GM12875 (cell line): ENCODE results near the gene AKAP17A.
"Not testable (repeated sequence)": the region's sequence is repeated elsewhere in the genome, so short reads cannot be mapped to it uniquely, and the experiment has no call there.

Experiments
- H3K4me3 ChIP-seq: one replicate; pipeline ENCODE4 v1.5.1; 2011; ENCODE audit warnings: low read depth, low read length, control low read depth
- TF ChIP-seq, protein P1 (sequence below): IDR thresholded peaks from 2 replicates; pipeline ENCODE4 v1.5.1; 2011; ENCODE audit warnings: low read depth, mild to moderate bottlenecking, control low read depth, inconsistent platforms, low read length, moderate library complexity, borderline replicate concordance; ENCODE audit not compliant: insufficient read depth

The AKAP17A gene

DNA sequence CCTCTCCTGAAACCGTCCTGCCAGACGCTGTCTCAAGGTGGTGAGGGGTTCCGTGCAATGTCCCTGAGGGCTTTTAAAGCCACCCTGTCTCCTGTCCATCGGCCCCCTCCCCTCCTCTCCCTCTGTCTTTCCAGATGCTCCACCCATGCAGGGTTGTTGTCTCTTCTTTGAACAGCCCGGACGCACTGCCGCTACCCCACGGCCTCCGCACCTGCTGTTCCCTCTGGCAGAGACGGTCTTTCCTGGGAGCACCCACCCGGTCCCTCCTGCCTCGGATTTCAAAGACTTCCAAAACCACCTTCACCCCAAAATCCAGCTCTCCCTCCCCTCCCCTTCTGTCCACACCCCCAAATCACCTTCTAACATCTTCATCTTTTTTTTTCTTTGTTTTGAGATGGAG is 19.3 kb downstream of the AKAP17A start:
- no peak overlapping the region for H3K4me3 ChIP-seq
- TF ChIP-seq, protein P1, sequence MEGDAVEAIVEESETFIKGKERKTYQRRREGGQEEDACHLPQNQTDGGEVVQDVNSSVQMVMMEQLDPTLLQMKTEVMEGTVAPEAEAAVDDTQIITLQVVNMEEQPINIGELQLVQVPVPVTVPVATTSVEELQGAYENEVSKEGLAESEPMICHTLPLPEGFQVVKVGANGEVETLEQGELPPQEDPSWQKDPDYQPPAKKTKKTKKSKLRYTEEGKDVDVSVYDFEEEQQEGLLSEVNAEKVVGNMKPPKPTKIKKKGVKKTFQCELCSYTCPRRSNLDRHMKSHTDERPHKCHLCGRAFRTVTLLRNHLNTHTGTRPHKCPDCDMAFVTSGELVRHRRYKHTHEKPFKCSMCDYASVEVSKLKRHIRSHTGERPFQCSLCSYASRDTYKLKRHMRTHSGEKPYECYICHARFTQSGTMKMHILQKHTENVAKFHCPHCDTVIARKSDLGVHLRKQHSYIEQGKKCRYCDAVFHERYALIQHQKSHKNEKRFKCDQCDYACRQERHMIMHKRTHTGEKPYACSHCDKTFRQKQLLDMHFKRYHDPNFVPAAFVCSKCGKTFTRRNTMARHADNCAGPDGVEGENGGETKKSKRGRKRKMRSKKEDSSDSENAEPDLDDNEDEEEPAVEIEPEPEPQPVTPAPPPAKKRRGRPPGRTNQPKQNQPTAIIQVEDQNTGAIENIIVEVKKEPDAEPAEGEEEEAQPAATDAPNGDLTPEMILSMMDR: no peak

DNA sequence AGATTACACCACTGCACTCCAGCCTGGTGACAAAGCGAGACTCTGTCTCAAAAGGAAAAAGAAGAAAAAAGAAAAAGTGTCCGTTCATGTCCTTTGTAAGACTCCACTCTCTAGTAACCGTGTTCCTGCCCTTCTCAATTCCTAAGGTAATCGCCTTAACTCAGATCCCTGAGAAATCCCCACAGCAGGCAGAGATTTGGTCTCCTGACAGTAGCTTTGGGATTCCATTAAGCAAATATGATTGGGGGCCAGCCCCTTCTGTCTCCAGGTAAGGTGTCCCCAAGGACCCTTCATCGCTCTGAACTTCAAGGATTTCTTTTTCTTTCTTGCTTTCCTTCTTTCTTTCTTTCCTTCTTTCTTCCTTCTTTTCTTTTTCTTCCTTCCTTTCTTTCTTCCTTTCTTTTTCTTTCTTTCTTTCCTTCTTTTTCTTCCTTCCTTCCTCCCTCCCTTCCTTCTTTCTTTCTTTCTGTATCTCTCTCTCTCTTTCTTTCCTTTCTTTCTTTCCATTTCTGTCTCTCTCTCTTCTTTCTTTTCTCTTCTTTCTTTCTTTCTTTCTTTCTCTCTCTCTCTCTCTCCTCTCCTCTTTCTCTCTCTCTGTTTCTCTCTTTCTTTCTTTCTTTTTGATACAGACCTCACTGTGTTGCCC is 21.4 kb downstream of the AKAP17A start:
- TF ChIP-seq, protein P1: no peak
- H3K4me3 ChIP-seq: no peak overlapping the region

DNA sequence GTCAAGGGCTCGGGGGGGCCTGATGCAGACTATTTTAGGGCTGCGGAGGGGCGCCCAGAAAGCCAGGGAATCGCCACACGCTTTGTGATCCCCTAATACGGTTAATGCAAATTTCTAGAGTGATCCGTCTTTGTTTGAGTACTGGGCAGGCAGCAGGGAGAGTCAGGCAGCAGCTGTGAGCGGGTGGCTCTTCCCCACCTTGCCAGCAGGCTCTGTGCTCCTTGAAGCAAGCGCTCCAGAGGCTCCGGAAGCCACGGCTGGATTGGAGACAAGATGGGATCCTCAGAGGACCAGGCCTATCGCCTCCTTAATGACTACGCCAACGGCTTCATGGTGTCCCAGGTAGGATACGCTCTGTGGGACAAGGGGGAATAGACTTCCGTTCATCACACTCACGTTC is 23.5 kb downstream of the AKAP17A start, which contains the start of gene ASMT:
Gene ASMT, plus strand, starts transcription at position 133 of the 400 bp plus-strand sequence. Its CDS starts 141 bp downstream, at position 274.
- TF ChIP-seq, protein P1: no peak
- no peak within 1 kb of the TSS for H3K4me3 ChIP-seq

DNA sequence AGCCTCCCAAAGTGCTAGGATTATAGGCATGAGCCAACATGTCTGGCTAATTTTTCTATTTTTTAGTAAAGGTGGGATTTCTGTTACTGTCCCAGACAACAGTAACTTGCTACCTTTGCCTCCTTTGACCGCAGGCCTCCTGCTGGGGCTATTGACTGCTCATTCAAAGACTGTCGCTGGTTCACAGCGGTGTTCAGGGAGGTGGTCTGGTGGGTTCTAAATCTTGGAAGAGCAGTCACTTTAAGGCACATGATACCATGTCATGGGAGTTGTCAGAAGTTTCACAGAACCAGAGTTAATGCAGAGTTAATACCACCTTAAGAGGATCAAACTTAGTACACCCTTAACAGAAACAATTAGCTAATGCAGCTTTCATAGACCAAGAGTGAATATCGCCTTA is 27.3 kb downstream of the AKAP17A start:
- no peak overlapping the region for H3K4me3 ChIP-seq
- TF ChIP-seq, protein P1: no peak

DNA sequence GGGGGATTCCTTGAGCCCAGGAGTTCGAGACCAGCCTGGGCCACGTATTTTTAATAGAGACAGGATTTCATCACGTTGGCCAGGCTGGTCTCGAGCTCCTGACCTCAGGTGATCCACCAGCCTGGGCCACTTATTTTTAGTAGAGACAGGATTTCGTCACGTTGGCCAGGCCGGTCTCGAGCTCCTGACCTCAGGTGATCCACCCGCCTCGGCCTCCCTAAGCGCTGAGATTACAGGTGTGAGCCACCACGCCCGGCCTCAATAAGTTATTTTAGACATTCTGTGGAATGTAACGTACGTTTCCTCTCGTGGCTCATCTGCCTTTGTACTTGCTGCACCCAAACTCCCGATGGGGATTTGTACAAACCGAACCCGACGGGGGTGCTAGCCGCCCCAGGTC is 32.3 kb downstream of the AKAP17A start:
- no peak overlapping the region for H3K4me3 ChIP-seq

DNA sequence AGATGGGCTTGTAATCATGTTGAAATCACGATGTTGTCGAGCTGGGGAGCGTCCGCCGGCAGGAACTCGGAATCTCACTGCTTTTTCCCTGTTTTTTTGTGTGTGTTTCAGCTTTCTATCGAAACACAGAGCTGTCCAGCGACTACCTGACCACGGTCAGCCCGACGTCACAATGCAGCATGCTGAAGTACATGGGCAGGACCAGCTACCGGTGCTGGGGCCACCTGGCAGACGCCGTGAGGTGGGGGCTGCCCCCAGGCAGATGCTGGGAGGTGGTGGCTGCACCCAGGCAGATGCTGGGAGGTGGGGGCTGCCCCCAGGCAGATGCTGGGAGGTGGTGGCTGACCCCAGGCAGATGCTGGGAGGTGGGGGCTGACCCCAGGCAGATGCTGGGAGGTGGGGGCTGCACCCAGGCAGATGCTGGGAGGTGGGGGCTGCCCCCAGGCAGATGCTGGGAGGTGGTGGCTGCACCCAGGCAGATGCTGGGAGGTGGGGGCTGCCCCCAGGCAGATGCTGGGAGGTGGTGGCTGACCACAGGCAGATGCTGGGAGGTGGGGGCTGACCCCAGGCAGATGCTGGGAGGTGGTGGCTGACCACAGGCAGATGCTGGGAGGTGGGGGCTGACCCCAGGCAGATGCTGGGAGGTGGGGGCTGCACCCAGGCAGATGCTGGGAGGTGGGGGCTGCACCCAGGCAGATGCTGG is 32.9 kb downstream of the AKAP17A start:
- not testable (repeated sequence) for H3K4me3 ChIP-seq

More for the DNA sequence above, 32.3 kb downstream of the AKAP17A start:
- TF ChIP-seq, protein P1: no peak

DNA sequence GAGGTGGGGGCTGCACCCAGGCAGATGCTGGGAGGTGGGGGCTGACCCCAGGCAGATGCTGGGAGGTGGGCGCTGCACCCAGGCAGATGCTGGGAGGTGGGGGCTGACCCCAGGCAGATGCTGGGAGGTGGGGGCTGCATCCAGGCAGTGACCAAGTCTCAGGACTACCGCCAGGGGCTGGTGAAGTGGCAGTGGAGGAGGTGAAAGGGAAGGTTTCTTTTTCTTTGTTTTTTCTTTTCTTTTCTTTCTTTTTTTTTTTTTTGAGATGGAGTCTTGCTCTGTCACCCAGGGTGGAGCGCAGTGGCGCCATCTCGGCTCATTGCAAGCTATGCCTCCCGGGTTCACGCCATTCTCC is 33.4 kb downstream of the AKAP17A start:
- H3K4me3 ChIP-seq: not testable (repeated sequence)

DNA sequence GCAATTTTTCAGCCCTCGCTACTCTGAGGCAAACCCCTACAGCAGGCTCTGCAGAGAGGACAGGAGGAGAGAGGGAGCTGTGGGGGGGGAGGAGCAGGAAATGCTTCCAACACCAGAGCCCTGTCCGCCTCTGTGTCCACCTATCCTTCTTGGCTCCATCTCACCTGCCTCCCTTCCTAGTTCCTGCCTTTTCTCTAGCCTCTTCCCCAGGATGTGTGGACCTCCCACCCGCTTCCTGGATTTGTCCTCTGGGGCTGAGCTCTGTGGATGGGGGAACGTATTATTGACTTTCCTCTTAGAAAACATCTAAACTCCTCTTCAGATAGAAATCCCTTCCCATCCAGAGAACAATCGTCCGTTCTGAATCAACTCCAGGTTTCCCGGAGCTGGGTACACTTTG is 37.8 kb downstream of the AKAP17A start:
- no peak overlapping the region for H3K4me3 ChIP-seq
- TF ChIP-seq, protein P1: no peak
